Measurements from ENCODE around the gene SCARB1.

GRCh38 chr12:124756760-124757159, 106.9 kb downstream of the SCARB1 start:
- no peak for TF ChIP-seq CTCF (IDR thresholded peaks at IDR 0.05; ENCODE audit: low read depth, low read length, poor library complexity, severe bottlenecking)
- no peak for TF ChIP-seq EZH2phosphoT487 (IDR thresholded peaks at IDR 0.05; ENCODE audit: borderline replicate concordance, low read length)
